ENCODE results near the gene SLC25A38. TPM values are rescaled to one million over a fixed set of nuclear protein-coding genes. Genes with fewer than 3 reads are reported as not detected.

The SLC25A38 gene
- polyA plus RNA-seq, 1 donor from 2014 or later: 32.5 TPM

GRCh38 chr3:39343760-39344159, 39.4 kb upstream of the SLC25A38 start:
- H3K9me2 ChIP-seq (ENCODE audit: insufficient read depth, low read length): no peaks in the 10 kb centered on the region
- no peaks in the 10 kb centered on the region for H3K79me2 ChIP-seq (replicated peaks; ENCODE audit: insufficient read depth, low read length)
- no peak overlapping the region for H3K4me2 ChIP-seq (ENCODE audit: low read length)
- no peaks in the 10 kb centered on the region for H4K20me1 ChIP-seq (ENCODE audit: insufficient read depth)
- H3K9ac ChIP-seq (ENCODE audit: low read length): no peak overlapping the region
- no peak overlapping the region for H2AFZ ChIP-seq (ENCODE audit: low read depth, low read length)
- no peak overlapping the region for H3K27ac ChIP-seq (ENCODE audit: low read length)
- H3K27me3 ChIP-seq (ENCODE audit: insufficient read depth, low read depth, low read length): no peaks in the 10 kb centered on the region
- H3K9me3 ChIP-seq (ENCODE audit: low read length): no peaks in the 10 kb centered on the region
- H3F3A ChIP-seq (ENCODE audit: insufficient read depth, low read length, poor library complexity, severe bottlenecking): no peaks in the 10 kb centered on the region
- no peak overlapping the region for H3K4me3 ChIP-seq (ENCODE audit: low read length)
- no peaks in the 10 kb centered on the region for H3K36me3 ChIP-seq (ENCODE audit: insufficient read depth, low read length)
- no peak for TF ChIP-seq EP300 (conservative IDR thresholded peaks at IDR 0.05; ENCODE audit: poor library complexity, severe bottlenecking)
- TF ChIP-seq CTCF (IDR thresholded peaks at IDR 0.05; ENCODE audit: poor library complexity, severe bottlenecking): no peak
- TF ChIP-seq EZH2 (IDR thresholded peaks at IDR 0.05; ENCODE audit: borderline replicate concordance, insufficient read depth, low read length, poor library complexity, severe bottlenecking): no peak
- TF ChIP-seq MXI1 (conservative IDR thresholded peaks at IDR 0.05; ENCODE audit: poor library complexity, severe bottlenecking): no peak
- TF ChIP-seq SMC3 (conservative IDR thresholded peaks at IDR 0.05; ENCODE audit: poor library complexity): no peak
- TF ChIP-seq, protein P1, sequence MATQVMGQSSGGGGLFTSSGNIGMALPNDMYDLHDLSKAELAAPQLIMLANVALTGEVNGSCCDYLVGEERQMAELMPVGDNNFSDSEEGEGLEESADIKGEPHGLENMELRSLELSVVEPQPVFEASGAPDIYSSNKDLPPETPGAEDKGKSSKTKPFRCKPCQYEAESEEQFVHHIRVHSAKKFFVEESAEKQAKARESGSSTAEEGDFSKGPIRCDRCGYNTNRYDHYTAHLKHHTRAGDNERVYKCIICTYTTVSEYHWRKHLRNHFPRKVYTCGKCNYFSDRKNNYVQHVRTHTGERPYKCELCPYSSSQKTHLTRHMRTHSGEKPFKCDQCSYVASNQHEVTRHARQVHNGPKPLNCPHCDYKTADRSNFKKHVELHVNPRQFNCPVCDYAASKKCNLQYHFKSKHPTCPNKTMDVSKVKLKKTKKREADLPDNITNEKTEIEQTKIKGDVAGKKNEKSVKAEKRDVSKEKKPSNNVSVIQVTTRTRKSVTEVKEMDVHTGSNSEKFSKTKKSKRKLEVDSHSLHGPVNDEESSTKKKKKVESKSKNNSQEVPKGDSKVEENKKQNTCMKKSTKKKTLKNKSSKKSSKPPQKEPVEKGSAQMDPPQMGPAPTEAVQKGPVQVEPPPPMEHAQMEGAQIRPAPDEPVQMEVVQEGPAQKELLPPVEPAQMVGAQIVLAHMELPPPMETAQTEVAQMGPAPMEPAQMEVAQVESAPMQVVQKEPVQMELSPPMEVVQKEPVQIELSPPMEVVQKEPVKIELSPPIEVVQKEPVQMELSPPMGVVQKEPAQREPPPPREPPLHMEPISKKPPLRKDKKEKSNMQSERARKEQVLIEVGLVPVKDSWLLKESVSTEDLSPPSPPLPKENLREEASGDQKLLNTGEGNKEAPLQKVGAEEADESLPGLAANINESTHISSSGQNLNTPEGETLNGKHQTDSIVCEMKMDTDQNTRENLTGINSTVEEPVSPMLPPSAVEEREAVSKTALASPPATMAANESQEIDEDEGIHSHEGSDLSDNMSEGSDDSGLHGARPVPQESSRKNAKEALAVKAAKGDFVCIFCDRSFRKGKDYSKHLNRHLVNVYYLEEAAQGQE (IDR thresholded peaks at IDR 0.05; ENCODE audit: borderline replicate concordance): no peak
- TF ChIP-seq POLR2AphosphoS5 (IDR thresholded peaks at IDR 0.05): no peak
- no peak for TF ChIP-seq RAD21 (conservative IDR thresholded peaks at IDR 0.05)
- TF ChIP-seq TAF1 (IDR thresholded peaks at IDR 0.05; ENCODE audit: low read depth): no peak

DNA sequence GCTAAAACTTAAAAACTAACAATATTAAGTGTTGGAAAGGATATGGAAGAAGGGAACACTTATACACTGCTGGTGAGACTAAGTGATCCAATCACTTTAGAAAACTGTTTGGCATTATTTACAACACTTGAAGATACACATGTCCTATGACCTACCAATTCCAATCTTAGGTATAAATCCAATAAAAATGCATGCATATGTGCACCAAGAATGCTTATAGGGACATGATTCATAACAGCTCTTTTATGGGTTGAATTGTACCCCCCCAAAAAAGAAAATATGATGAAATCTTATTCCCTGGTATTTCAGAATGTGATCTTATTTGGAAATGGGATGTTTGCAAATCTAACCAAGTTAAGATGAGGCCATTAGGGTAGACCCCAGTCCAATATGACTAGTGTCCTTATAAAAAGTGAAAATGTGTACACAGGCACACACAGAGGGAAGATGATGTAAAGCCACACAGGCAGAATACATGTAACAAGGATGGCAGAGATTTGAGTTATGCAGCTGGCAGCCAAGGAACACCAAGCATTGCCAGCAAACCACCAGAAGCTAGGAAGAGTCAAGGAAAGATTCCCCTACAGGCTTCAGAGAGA, 38.3 kb upstream of the SLC25A38 start:
- no peak overlapping the region for H2AFZ ChIP-seq (ENCODE audit: low read depth, low read length)
- H3K79me2 ChIP-seq (replicated peaks; ENCODE audit: insufficient read depth, low read length): no peaks in the 10 kb centered on the region
- H3K9me2 ChIP-seq (ENCODE audit: insufficient read depth, low read length): no peaks in the 10 kb centered on the region
- H3K9me3 ChIP-seq (ENCODE audit: low read length): no peaks in the 10 kb centered on the region
- H3K36me3 ChIP-seq (ENCODE audit: insufficient read depth, low read length): no peaks in the 10 kb centered on the region
- H3K4me3 ChIP-seq (ENCODE audit: low read length): no peak overlapping the region
- no peak overlapping the region for H3K9ac ChIP-seq (ENCODE audit: low read length)
- no peak overlapping the region for H3K27ac ChIP-seq (ENCODE audit: low read length)
- H3K4me2 ChIP-seq (ENCODE audit: low read length): no peak overlapping the region
- no peaks in the 10 kb centered on the region for H4K20me1 ChIP-seq (ENCODE audit: insufficient read depth)
- no peaks in the 10 kb centered on the region for H3K27me3 ChIP-seq (ENCODE audit: insufficient read depth, low read depth, low read length)
- H3F3A ChIP-seq (ENCODE audit: insufficient read depth, low read length, poor library complexity, severe bottlenecking): no peaks in the 10 kb centered on the region
- TF ChIP-seq SMC3 (conservative IDR thresholded peaks at IDR 0.05; ENCODE audit: poor library complexity) (no peak), MXI1 (conservative IDR thresholded peaks at IDR 0.05; ENCODE audit: poor library complexity, severe bottlenecking) (no peak), EP300 (conservative IDR thresholded peaks at IDR 0.05; ENCODE audit: poor library complexity, severe bottlenecking) (no peak), RAD21 (conservative IDR thresholded peaks at IDR 0.05) (no peak), EZH2 (IDR thresholded peaks at IDR 0.05; ENCODE audit: borderline replicate concordance, insufficient read depth, low read length, poor library complexity, severe bottlenecking) (no peak), CTCF (IDR thresholded peaks at IDR 0.05; ENCODE audit: poor library complexity, severe bottlenecking) (no peak), POLR2AphosphoS5 (IDR thresholded peaks at IDR 0.05) (no peak), TAF1 (IDR thresholded peaks at IDR 0.05; ENCODE audit: low read depth) (no peak)
- TF ChIP-seq, protein P1 (IDR thresholded peaks at IDR 0.05; ENCODE audit: borderline replicate concordance): no peak

Measured in neural cell (in vitro differentiated cells).